HCT116 (cell line): ENCODE results near the gene CACNA1F. TPM values are rescaled to one million over a fixed set of nuclear protein-coding genes. Genes with fewer than 3 reads are reported as not detected.

Experiments
- ATAC-seq: fragments of 200-7000 bp; cut with Tn5 transposase; 2 replicates; pipeline ENCODE4 v1.9.1; 2020; ENCODE audit warnings: mild to moderate bottlenecking, moderate library complexity
- BruUV-seq: library from RNA; stranded (reverse); fragments of 400-500 nt; replicated peaks from 2 replicates; lab custom pipeline; 2021; lab: Mats Ljungman, UMichigan
- CTCF ChIA-PET: fragments of 300-600 bp; sonication (Branson Sonifier 250); formaldehyde crosslinking; loops from one replicate; lab custom pipeline; 2021; ENCODE audit warnings: antibody characterized with exemption; lab: Charles Lee
- POLR2A ChIA-PET: fragments of 300-600, 350-600 bp; sonication (Branson Sonifier 250); formaldehyde crosslinking; loops from one replicate; lab custom pipeline; 2021; ENCODE audit warnings: antibody characterized with exemption; lab: Charles Lee
- RAD21 ChIA-PET, 2 experiments: fragments of 300-600 bp; sonication (Branson Sonifier 250); formaldehyde crosslinking; loops; one replicate each; lab custom pipeline; 2023; ENCODE audit warnings: low total read pairs in 2 of 2; ENCODE audit not compliant: uncharacterized antibody in 2 of 2, unreplicated experiment in 2 of 2, low non-redundant PET in 1 of 2; lab: Charles Lee
- DNase-seq: peaks from one replicate; pipeline ENCODE4 v3.0.0-alpha.2; 2010; ENCODE audit warnings: low read depth, low spot score
- H2AFZ ChIP-seq: fragments of 200-600 bp; shearing (Covaris generic), sonication (generic); 2 replicates; pipeline ENCODE4 v1.6.1; 2017; ENCODE audit warnings: low read depth, mixed run types, mixed read lengths, antibody characterized with exemption, low read length; ENCODE audit not compliant: poor library complexity, severe bottlenecking
- H3K27ac ChIP-seq: 2 replicates; pipeline ENCODE4 v1.5.1; 2012; ENCODE audit warnings: low read depth, low read length
- H3K27me3 ChIP-seq: fragments of 200-600 bp; sonication (generic); 2 replicates; pipeline ENCODE4 v1.6.1; 2016; ENCODE audit warnings: mixed run types, low read length, mixed read lengths; ENCODE audit not compliant: insufficient read depth
- H3K36me3 ChIP-seq, 2 experiments: fragments of 200-500 bp in 1 of 2; fragments of 200-600 bp in 1 of 2; sonication (Bioruptor generic) in 1 of 2; sonication (generic) in 1 of 2; 2 replicates each; pipeline versions ENCODE4 v1.5.1 to v1.6.1; 2014 to 2016; ENCODE audit warnings: low read length in 2 of 2, inconsistent platforms in 1 of 2, mixed read lengths in 1 of 2, mixed run types in 1 of 2; ENCODE audit not compliant: insufficient read depth in 2 of 2, control insufficient read depth in 1 of 2
- H3K4me1 ChIP-seq, 2 experiments: fragments of 200-600 bp in 1 of 2; sonication (generic) in 1 of 2; 2 replicates each; pipeline versions ENCODE4 v1.5.1 to v1.6.1; 2012 to 2017; ENCODE audit warnings: low read length in 2 of 2, inconsistent platforms in 1 of 2, mild to moderate bottlenecking in 1 of 2, mixed read lengths in 1 of 2, mixed run types in 1 of 2, moderate library complexity in 1 of 2; ENCODE audit not compliant: insufficient read depth in 2 of 2, control insufficient read depth in 1 of 2
- H3K4me2 ChIP-seq: fragments of 200-600 bp; sonication (generic); 2 replicates; pipeline ENCODE4 v1.6.1; 2017; ENCODE audit warnings: mixed run types, low read length, mixed read lengths
- H3K4me3 ChIP-seq, 2 experiments: fragments of 200-600 bp in 1 of 2; sonication (generic) in 1 of 2; replicated peaks in 1 of 2; 2 replicates each; pipeline ENCODE4 v1.5.1; 2011 to 2016; ENCODE audit warnings: low read length in 2 of 2, control low read depth in 1 of 2, low read depth in 1 of 2, mild to moderate bottlenecking in 1 of 2, mixed read lengths in 1 of 2, mixed run types in 1 of 2
- H3K79me2 ChIP-seq: fragments of 200-600 bp; sonication (generic); 2 replicates; pipeline ENCODE4 v1.6.1; 2017; ENCODE audit warnings: mild to moderate bottlenecking, mixed run types, low read length, moderate library complexity, mixed read lengths; ENCODE audit not compliant: insufficient read depth
- H3K9ac ChIP-seq: fragments of 200-600 bp; sonication (generic); 2 replicates; pipeline ENCODE4 v1.6.1; 2016; ENCODE audit warnings: low read length, mixed read lengths
- H3K9me2 ChIP-seq: fragments of 200-600 bp; sonication (generic), shearing (Covaris generic); 2 replicates; pipeline ENCODE4 v1.6.1; 2017; ENCODE audit warnings: mixed run types, mild to moderate bottlenecking, moderate library complexity; ENCODE audit not compliant: insufficient read depth
- H3K9me3 ChIP-seq, 2 experiments: fragments of 200-500 bp in 1 of 2; fragments of 200-600 bp in 1 of 2; sonication (Bioruptor generic) in 1 of 2; sonication (generic) in 1 of 2; 2 replicates each; pipeline ENCODE4 v1.6.1; 2014 to 2017; ENCODE audit warnings: low read length in 2 of 2, mixed read lengths in 2 of 2, inconsistent platforms in 1 of 2, low read depth in 1 of 2, mild to moderate bottlenecking in 1 of 2, mixed run types in 1 of 2, moderate library complexity in 1 of 2; ENCODE audit not compliant: control insufficient read depth in 1 of 2, insufficient read depth in 1 of 2
- H4K20me1 ChIP-seq: fragments of 200-600 bp; sonication (generic), shearing (Covaris generic); 2 replicates; pipeline ENCODE4 v1.6.1; 2017; ENCODE audit warnings: mixed run types, mild to moderate bottlenecking, moderate library complexity; ENCODE audit not compliant: insufficient read depth
- JUND ChIP-seq: IDR thresholded peaks from 2 replicates; pipeline ENCODE4 v1.6.1; 2012
- TCF7L2 ChIP-seq: IDR thresholded peaks from 2 replicates; pipeline ENCODE4 v1.7.0; 2011; ENCODE audit warnings: borderline replicate concordance, inconsistent platforms; ENCODE audit not compliant: insufficient read depth, insufficient read length; ENCODE audit errors: extremely low read depth
- intact Hi-C: fragments of 100-400 bp; cut with micrococcal nuclease; formaldehyde crosslinking; loops from 2 replicates; pipeline ENCODE4 v1.10.0; 2022
- total RNA-seq: library from RNA; stranded (reverse); gene quantifications from one replicate; pipeline ENCODE4 v1.2.1, GENCODE V29; 2021; ENCODE audit not compliant: unreplicated experiment
- TF ChIP-seq, protein P1 (sequence below): IDR thresholded peaks from 2 replicates; pipeline ENCODE4 v1.6.1; 2012; ENCODE audit warnings: low read depth
- TF ChIP-seq, protein P2 (sequence below), 3 experiments: fragments of 200-600 bp in 1 of 3; sonication (generic) in 1 of 3; IDR thresholded peaks in 2 of 3; conservative IDR thresholded peaks in 1 of 3; 2 replicates each; pipeline ENCODE4 v1.5.1; 2012 to 2017; ENCODE audit warnings: low read depth in 2 of 3, low read length in 2 of 3, antibody characterized with exemption in 1 of 3, borderline replicate concordance in 1 of 3, control low read depth in 1 of 3, mild to moderate bottlenecking in 1 of 3, mixed read lengths in 1 of 3, mixed run types in 1 of 3, moderate library complexity in 1 of 3; ENCODE audit not compliant: insufficient read depth in 1 of 3

The CACNA1F gene
- total RNA-seq, 1 experiment from 2014 or later, result not detected

DNA sequence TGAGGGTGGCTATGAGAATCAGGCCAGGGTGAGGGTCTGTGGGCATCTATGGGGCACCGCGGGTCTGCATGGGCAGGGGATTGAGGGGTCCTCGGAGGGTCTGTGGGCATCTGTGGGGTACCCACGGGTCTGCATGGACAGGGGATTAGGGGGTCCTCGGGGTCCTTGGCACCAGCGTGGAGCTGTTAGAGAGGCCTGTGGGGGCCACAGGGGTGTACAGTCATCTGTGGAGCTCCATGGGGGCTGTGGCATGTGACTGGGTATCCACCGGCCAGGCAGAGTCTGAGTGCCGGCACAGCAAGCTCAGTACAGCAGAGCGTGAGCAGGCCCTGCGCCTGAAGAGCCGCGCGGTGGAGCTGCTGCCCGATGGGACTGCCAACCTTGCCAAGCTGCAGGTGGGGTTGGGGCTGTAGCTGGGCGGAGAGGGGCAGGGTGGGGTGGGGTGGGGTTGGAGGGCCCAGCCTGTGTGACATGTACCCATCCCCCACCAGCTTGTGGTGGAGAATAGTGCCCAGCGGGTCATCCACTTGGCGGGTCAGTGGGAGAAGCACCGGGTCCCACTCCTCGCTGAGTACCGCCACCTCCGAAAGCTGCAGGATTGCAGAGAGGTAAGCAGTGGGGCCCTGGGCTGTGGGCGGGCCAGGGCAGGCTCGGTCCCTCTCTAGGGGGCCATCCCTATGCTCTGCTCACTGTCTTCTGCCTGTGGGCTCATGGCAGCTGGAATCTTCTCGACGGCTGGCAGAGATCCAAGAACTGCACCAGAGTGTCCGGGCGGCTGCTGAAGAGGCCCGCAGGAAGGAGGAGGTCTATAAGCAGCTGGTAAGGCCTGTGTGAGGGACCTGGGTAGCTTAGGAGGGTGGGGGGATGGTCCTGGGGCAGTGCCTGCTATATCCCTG, 15.0 kb upstream of the CACNA1F start (continued):
- TF ChIP-seq, protein P1, sequence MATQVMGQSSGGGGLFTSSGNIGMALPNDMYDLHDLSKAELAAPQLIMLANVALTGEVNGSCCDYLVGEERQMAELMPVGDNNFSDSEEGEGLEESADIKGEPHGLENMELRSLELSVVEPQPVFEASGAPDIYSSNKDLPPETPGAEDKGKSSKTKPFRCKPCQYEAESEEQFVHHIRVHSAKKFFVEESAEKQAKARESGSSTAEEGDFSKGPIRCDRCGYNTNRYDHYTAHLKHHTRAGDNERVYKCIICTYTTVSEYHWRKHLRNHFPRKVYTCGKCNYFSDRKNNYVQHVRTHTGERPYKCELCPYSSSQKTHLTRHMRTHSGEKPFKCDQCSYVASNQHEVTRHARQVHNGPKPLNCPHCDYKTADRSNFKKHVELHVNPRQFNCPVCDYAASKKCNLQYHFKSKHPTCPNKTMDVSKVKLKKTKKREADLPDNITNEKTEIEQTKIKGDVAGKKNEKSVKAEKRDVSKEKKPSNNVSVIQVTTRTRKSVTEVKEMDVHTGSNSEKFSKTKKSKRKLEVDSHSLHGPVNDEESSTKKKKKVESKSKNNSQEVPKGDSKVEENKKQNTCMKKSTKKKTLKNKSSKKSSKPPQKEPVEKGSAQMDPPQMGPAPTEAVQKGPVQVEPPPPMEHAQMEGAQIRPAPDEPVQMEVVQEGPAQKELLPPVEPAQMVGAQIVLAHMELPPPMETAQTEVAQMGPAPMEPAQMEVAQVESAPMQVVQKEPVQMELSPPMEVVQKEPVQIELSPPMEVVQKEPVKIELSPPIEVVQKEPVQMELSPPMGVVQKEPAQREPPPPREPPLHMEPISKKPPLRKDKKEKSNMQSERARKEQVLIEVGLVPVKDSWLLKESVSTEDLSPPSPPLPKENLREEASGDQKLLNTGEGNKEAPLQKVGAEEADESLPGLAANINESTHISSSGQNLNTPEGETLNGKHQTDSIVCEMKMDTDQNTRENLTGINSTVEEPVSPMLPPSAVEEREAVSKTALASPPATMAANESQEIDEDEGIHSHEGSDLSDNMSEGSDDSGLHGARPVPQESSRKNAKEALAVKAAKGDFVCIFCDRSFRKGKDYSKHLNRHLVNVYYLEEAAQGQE, result no peak
- TF ChIP-seq TCF7L2, result no peak
- TF ChIP-seq, all 23 proteins: peak for 0

DNA sequence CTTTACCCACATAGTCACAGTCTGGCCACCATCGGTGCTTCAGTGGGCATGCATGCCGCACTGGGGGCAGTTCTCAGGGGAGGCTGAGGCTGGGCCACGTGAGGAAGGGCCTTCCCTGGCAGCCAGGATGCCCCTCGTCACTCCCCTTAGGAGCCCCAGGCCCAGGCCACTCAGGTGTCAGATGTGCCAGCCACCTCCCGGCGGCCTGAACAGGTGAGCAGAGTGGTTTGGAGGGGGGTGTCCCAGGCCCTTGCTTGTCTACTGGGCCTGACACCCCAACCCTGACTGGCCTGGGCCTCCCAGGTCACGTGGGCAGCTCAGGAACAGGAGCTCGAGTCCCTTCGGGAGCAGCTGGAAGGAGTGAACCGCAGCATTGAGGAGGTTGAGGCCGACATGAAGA, 14.2 kb upstream of the CACNA1F start:
- no peaks in the 10 kb centered on the region for H3K27me3 ChIP-seq
- peaks cover 0 to 7% of the 10 kb centered on the region in 2 experiments; a peak in 1 of 4 replicates for H3K4me1 ChIP-seq
- H3K4me2 ChIP-seq, result no peak overlapping the region
- ChIA-PET CTCF (no interaction called here), POLR2A (no interaction called here), RAD21 (no interaction called here)
- no TSS peak for BruUV-seq
- no peak overlapping the region for H3K4me3 ChIP-seq
- intact Hi-C loops, result no loop called here
- no peak overlapping the region for H3K9ac ChIP-seq
- no peaks in the 10 kb centered on the region for H3K9me2 ChIP-seq
- no peak overlapping the region for H2AFZ ChIP-seq
- DNase-seq, result no peak
- no peaks in the 10 kb centered on the region for H3K79me2 ChIP-seq
- H3K36me3 ChIP-seq, result no peaks in the 10 kb centered on the region
- H3K27ac ChIP-seq, result no peak overlapping the region
- no peak for TF ChIP-seq JUND
- TF ChIP-seq, protein P2, sequence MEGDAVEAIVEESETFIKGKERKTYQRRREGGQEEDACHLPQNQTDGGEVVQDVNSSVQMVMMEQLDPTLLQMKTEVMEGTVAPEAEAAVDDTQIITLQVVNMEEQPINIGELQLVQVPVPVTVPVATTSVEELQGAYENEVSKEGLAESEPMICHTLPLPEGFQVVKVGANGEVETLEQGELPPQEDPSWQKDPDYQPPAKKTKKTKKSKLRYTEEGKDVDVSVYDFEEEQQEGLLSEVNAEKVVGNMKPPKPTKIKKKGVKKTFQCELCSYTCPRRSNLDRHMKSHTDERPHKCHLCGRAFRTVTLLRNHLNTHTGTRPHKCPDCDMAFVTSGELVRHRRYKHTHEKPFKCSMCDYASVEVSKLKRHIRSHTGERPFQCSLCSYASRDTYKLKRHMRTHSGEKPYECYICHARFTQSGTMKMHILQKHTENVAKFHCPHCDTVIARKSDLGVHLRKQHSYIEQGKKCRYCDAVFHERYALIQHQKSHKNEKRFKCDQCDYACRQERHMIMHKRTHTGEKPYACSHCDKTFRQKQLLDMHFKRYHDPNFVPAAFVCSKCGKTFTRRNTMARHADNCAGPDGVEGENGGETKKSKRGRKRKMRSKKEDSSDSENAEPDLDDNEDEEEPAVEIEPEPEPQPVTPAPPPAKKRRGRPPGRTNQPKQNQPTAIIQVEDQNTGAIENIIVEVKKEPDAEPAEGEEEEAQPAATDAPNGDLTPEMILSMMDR (IDR thresholded peaks at IDR 0.05 in 2 of 3, conservative IDR thresholded peaks at IDR 0.05 in 1 of 3; ENCODE audit: borderline replicate concordance in 1 of 3, insufficient read depth in 1 of 3, low read depth in 2 of 3, low read length in 2 of 3), result no peak
- H4K20me1 ChIP-seq, result no peaks in the 10 kb centered on the region
- H3K9me3 ChIP-seq, result no peaks in the 10 kb centered on the region
- ATAC-seq, result no peak
